GM12874 (cell line): ENCODE measurements around the gene DPP6.

Experiments
- TF ChIP-seq, protein P1 (sequence below): IDR thresholded peaks from 2 replicates; pipeline ENCODE4 v1.5.1; 2011; ENCODE audit warnings: low read depth, mild to moderate bottlenecking, control low read depth, low read length, moderate library complexity; ENCODE audit not compliant: insufficient read depth

Gene DPP6

DNA sequence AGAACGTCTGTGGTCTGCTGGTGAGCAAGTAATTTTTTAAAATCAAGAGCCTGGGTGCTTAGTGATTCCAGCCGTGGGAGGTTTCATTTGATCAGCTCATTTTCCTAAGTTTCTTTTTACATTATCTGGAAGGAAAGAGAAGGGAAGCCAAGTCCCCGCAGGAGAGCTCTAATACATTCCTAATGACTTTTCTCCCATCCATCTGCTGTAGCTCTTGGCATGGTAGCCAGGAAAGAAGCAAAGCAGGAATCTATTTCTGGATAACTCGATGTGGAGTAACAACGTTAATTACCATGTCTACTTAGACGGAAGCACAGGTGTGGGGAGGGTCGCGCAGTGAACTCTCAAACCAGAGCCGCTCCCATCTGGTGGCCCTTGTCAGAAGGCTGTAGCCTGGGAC, 828.8 kb downstream of the DPP6 start:
- TF ChIP-seq, protein P1, sequence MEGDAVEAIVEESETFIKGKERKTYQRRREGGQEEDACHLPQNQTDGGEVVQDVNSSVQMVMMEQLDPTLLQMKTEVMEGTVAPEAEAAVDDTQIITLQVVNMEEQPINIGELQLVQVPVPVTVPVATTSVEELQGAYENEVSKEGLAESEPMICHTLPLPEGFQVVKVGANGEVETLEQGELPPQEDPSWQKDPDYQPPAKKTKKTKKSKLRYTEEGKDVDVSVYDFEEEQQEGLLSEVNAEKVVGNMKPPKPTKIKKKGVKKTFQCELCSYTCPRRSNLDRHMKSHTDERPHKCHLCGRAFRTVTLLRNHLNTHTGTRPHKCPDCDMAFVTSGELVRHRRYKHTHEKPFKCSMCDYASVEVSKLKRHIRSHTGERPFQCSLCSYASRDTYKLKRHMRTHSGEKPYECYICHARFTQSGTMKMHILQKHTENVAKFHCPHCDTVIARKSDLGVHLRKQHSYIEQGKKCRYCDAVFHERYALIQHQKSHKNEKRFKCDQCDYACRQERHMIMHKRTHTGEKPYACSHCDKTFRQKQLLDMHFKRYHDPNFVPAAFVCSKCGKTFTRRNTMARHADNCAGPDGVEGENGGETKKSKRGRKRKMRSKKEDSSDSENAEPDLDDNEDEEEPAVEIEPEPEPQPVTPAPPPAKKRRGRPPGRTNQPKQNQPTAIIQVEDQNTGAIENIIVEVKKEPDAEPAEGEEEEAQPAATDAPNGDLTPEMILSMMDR = no peak

DNA sequence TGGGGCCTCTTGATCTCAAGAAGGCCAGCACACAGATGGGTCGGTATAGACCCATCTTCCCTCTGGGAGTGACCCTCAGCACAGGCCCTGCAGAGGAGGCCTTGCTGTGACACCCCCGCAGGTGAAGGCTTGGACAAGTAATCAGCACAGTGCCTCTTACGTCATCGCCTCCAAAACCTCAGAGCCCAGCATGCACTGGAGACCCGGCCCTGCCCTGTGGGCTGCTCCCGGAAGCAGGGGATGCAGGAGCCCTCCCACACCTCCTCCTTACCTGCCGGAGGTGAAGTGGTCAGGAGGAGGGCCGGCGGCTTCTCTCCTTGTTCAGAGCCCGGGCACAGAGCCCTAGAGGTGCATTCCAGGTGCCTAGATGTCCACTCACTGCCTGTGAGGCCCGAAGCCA, 829.3 kb downstream of the DPP6 start:
- TF ChIP-seq, protein P1 = no peak

DNA sequence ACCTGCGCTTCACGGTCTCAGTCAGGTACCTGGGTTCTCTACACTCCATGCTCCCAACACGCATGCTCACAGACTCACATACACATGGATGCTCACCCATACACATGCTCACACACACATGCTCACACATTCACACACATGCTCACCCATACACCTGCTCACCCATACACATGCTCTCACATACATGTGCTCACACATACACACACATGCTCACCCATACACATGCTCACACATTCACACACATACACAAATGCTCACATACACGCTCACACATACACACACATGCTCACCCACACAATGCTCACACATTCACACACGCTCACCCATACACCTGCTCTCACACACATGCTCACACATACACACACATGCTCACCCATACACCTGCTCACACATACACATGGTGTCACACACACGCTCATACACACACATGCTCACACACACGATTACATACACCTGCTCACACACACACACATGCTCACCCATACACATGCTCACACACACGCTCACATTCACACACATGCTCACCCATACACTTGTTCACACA, 830.8 kb downstream of the DPP6 start:
- TF ChIP-seq, protein P1 = no peak

DNA sequence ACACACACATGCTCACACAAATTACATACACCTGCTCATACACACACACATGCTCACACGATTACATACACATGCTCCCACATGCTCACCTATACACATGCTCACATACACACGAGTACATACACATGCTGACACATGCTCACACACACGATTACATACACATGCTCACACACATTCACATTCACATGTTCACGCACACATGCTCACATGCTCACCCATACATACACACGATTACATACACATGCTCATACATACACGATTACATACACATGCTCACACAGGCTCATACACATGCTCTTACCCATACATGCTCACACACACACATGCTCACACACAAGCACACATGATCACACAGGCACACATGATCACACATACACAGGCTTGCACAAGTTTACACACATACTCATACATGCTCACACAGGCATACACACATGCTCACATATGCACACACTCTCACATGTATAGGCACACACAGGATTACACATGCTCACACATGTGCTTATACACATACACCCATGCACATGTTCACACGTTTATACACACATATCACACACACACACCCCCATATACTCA, 832.2 kb downstream of the DPP6 start:
- TF ChIP-seq, protein P1 = no peak

DNA sequence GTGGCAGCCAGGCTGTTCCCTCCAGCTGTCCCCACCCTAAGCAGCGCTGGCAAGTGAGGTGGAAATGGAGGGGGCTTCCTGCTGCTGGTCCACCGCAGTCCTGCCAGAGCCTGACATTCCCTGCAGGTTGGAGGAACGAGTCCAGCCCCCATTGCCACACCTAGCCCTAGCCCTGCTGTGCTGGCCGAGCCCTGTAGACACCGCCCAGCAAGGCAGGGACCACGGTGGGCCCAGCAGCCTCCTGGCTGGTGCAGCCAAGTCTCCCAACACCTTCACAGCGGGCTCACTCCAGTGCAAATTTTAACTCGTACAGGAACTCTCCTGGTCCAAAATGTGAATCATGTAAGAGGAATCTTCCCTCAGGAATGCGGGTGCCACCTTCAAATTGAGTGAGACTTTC, 834.4 kb downstream of the DPP6 start:
- TF ChIP-seq, protein P1 = no peak

DNA sequence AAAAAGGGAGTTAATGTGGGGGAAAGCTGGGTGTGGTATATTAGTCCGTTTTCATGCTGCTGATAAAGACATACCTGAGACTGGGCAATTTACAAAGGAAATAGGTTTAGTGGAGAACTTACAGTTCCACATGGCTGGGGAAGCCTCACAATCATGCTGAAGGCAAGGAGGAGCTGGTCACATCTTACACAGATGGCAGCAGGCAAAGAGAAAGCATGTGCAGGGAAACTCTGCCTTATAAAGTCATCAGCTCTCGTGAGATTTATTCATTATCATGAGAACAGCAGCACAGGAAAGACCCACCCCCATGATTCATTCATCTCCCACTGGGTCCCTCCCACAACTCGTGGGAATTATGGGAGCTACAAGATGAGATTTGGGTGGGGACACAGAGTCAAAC, 836.5 kb downstream of the DPP6 start:
- TF ChIP-seq, protein P1 = no peak

DNA sequence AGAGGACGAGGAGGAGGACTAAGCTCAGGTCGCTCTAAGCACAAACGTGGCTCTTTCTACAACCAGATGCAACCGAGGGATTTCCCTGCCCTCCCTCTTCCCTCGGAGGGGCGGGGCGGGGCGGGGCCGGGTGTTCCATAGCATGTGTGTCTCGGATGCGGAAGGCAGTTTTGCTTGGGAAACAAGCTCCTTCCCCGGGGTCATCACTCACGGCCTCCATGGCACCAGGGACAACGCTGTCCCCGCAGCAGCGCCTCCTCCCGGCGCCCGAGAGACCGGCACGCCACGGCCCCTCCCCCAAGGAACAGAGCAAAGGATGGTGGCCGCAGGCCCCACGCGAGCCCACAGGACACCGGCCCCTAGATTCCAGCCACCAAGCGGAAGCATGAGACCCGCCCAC, 840.3 kb downstream of the DPP6 start:
- TF ChIP-seq, protein P1 = no peak
